Neutrophil (primary cell): ENCODE results near the gene KCTD7.
"Not testable (repeated sequence)": the region's sequence is repeated elsewhere in the genome, so short reads cannot be mapped to it uniquely, and the experiment has no call there.

Source experiments
- H3K27ac ChIP-seq: fragments of 200-600 bp; sonication (generic); 2 replicates; pipeline ENCODE4 v1.5.1; 2016; ENCODE audit warnings: mild to moderate bottlenecking, moderate library complexity
- H3K27me3 ChIP-seq: fragments of 200-600 bp; sonication (generic); 2 replicates; pipeline ENCODE4 v1.6.0; 2016; ENCODE audit warnings: mild to moderate bottlenecking
- H3K36me3 ChIP-seq: fragments of 200-600 bp; sonication (generic); 2 replicates; pipeline ENCODE4 v1.5.1; 2017
- H3K4me1 ChIP-seq, 2 experiments: fragments of 200-600 bp in 1 of 2; sonication (generic) in 1 of 2; 1 replicate in 1 of 2; 2 replicates in 1 of 2; pipeline versions ENCODE4 v1.5.1 to v1.6.1; 2013 to 2016; ENCODE audit warnings: low read depth in 1 of 2, low read length in 1 of 2, mild to moderate bottlenecking in 1 of 2, moderate library complexity in 1 of 2; ENCODE audit not compliant: control insufficient read depth in 1 of 2, insufficient read depth in 1 of 2
- H3K4me3 ChIP-seq, 2 experiments: fragments of 200-600 bp in 1 of 2; sonication (generic) in 1 of 2; 1 replicate in 1 of 2; 2 replicates in 1 of 2; pipeline ENCODE4 v1.5.1; 2013 to 2016; ENCODE audit warnings: low read depth in 1 of 2, low read length in 1 of 2, mild to moderate bottlenecking in 1 of 2, moderate library complexity in 1 of 2
- H3K9me3 ChIP-seq: fragments of 200-600 bp; sonication (generic); 2 replicates; pipeline ENCODE4 v1.5.1; 2016
- TF ChIP-seq, protein P1 (sequence below): fragments of 200-600 bp; sonication (generic); IDR thresholded peaks from 2 replicates; pipeline ENCODE4 v1.5.1; 2016; ENCODE audit warnings: antibody characterized with exemption

KCTD7 gene

DNA sequence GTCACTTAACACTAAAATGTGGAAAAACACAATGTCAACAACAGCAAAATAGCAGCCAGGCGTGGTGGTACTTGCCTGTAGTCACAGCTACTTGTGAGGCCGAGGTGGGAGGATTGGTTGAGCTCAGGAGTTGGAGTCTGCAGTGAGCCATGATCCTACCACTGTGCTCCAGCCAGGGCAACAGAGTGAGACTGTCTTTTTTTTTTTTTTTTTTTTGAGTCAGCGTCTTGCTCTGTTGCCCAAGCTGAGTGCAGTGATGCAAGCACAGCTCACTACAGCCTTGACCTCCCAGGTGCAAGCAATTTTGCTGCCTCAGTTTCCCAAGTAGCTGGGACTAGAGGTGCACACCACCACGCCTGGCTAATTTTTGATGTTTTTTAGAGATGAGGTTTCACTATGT is 6.1 kb downstream of the KCTD7 start:
- Histone ChIP-seq H3K36me3 (peaks cover 56% of the 10 kb centered on the region), H3K4me3 (no peak overlapping the region), H3K9me3 (no peaks in the 10 kb centered on the region), H3K27me3 (no peaks in the 10 kb centered on the region), H3K4me1 (peaks cover 20% of the 10 kb centered on the region in 2 experiments), H3K27ac (no peak overlapping the region)
- TF ChIP-seq, protein P1, sequence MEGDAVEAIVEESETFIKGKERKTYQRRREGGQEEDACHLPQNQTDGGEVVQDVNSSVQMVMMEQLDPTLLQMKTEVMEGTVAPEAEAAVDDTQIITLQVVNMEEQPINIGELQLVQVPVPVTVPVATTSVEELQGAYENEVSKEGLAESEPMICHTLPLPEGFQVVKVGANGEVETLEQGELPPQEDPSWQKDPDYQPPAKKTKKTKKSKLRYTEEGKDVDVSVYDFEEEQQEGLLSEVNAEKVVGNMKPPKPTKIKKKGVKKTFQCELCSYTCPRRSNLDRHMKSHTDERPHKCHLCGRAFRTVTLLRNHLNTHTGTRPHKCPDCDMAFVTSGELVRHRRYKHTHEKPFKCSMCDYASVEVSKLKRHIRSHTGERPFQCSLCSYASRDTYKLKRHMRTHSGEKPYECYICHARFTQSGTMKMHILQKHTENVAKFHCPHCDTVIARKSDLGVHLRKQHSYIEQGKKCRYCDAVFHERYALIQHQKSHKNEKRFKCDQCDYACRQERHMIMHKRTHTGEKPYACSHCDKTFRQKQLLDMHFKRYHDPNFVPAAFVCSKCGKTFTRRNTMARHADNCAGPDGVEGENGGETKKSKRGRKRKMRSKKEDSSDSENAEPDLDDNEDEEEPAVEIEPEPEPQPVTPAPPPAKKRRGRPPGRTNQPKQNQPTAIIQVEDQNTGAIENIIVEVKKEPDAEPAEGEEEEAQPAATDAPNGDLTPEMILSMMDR = no peak

DNA sequence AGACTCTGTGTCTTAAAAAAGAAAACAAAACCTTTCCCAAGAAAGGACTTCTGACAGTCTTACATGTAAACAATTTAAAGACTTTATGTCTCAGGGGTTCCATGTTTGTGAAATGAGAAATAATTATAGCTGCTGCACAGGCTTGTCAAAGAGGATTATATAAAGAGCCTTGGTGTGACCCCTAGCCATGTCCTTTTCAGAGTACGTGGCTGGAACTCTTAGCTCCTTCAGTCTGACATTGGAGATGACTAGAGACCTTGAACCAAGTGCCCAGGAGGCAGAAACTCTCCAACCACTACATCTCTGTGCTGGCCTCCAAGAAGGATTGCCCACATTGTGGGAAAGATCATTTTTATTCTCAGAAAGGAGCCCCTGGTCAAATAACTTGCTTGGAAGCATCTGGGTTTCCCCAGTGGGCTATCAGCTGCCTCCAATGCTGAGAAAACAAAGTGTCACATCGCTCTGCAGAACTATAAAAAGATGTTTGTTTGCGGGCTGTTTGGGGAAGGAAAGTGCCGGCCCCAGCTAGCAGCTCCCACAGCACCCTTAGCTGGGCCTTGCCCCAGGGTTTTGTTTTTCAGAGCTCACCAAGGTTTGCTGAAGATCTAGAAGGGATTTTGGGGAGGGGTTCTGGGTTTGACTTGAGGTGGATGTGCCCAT is 6.8 kb downstream of the KCTD7 start:
- H3K4me3 ChIP-seq, H3K9me3 ChIP-seq, H3K27me3 ChIP-seq, H3K27ac ChIP-seq: not testable (repeated sequence)
- H3K36me3 ChIP-seq = peaks cover 63% of the 10 kb centered on the region
- H3K4me1 ChIP-seq = peaks cover 13 to 14% of the 10 kb centered on the region in 2 experiments

DNA sequence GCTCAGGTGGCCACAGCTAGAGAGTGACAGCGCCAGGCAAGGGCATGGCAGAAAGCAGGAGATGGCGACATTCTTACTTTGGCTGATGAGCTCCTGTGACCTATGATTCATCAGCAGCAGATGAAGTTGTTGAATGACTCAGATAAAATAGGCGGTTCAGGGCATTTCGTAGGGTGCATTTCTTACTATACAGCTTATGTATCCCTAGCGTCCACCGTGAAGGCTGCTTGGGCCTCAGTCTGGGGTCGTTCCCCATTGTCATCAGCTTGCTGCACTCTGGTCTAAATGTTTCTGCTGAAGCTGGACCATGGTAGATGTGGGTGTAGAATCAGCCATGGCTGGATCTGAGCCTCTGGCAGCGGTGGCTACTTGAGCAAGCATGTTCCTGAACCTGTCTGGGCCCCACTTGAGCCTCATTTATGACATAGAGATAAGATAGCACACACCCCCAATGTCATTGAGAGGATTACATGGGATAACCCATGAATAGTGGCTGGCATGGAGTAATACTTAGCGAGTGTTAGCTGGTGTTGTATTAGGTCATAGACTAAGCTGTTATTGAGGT is 7.4 kb downstream of the KCTD7 start:
- not testable (repeated sequence) for H3K27me3 ChIP-seq, H3K4me3 ChIP-seq, H3K27ac ChIP-seq, H3K4me1 ChIP-seq, H3K9me3 ChIP-seq
- peaks cover 69% of the 10 kb centered on the region for H3K36me3 ChIP-seq

DNA sequence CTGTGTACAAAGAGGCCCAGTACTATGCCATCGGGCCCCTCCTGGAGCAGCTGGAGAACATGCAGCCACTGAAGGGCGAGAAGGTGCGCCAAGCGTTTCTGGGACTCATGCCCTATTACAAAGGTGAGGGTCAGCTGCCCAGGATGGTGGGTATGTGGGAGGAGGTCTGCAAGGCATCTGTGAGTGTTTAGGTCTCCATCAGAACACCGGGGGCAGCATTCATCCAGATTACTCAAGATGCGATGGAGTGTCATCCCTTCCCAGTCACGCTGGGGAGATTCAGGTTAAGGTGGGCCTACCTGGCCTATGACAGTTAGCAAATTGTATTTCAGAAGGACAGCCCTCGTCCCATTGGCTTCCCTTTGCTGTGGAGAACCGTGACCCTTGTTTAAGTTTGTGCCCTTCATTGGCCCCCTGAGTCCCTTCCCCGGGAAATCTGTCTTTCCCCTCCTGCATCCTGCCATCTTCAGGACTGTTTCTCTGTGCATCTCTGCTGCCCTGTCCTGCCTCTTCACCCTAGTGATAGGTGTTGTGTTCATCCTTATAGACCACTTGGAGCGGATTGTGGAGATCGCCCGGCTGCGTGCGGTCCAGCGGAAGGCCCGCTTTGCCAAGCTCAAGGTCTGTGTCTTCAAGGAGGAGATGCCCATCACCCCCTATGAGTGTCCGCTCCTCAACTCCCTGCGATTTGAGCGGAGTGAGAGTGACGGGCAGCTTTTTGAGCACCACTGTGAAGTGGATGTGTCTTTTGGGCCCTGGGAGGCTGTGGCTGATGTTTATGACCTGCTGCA is 9.8 kb downstream of the KCTD7 start:
- Histone ChIP-seq H3K27ac (no peak overlapping the region), H3K36me3 (peaks cover 87% of the 10 kb centered on the region), H3K4me1 (no peaks in the 10 kb centered on the region)

DNA sequence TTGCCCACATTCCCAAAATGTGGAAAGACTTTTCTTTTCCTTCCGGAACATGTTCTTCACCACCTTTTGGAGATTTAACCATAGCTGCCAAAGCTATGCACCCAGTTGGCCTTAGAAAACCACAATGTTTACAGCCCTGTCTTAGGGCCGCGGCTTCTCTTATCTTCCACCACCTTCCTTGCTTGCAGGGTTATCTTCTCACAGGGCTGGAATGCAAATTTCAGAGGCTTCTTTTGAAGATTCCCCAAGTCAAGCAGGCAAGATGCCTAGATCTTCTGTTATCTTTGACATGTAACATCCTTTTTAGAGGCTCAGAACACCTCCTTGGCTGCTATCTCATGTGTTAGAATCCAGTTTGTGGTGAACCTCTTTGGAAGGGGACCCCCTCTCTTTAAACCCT is 11.1 kb downstream of the KCTD7 start:
- Histone ChIP-seq H3K27ac (no peak overlapping the region), H3K9me3 (no peaks in the 10 kb centered on the region), H3K36me3 (peaks cover 87% of the 10 kb centered on the region), H3K27me3 (no peaks in the 10 kb centered on the region), H3K4me3 (no peak overlapping the region), H3K4me1 (no peaks in the 10 kb centered on the region)
- TF ChIP-seq, protein P1 = no peak

More for the DNA sequence above, 9.8 kb downstream of the KCTD7 start:
- H3K4me3 ChIP-seq = no peak overlapping the region
- TF ChIP-seq, protein P1 = no peak
- no peaks in the 10 kb centered on the region for H3K9me3 ChIP-seq
- H3K27me3 ChIP-seq = no peaks in the 10 kb centered on the region

DNA sequence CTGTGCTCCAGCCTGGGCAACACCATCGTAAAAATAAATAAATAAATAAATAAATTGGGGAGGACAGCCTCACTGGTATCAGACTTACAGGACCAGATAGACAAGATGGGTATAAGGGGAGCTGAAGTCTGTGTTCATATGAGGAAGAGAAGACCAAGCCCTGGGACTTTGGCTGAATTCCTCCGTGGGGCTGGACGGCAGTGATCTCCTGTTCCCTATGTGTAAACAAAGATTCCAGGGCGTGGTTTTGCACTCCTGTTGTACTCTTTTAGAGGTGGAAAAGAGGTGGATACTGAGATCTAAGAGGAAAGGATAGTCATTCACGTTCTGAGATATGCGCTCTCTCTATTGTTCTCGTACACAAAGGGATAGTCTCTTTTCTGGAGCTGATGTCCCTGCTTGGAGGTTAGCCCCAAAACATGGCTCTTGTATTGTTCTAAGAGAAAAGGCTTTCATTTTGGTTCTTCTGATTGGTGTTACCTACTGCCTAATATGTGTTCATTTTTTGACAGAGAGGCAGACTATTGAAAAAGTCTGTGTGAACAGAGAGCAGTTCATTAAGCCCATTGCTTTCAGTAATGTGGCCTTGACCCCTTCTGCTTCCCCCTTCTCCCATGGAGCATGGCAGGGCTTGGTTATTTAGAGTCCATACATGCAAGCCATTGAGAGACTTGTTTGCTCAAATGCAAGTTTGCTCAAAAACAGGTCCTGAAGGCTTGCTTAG is 12.3 kb downstream of the KCTD7 start:
- Histone ChIP-seq H3K4me3 (no peak overlapping the region), H3K27me3 (no peaks in the 10 kb centered on the region), H3K27ac (no peak overlapping the region), H3K36me3 (peaks cover 86% of the 10 kb centered on the region), H3K9me3 (no peaks in the 10 kb centered on the region), H3K4me1 (no peaks in the 10 kb centered on the region)
- TF ChIP-seq, protein P1 = no peak
